H1 (cell line): ENCODE results near the gene NUP98. TPM values are rescaled to one million over a fixed set of nuclear protein-coding genes. Genes with fewer than 3 reads are reported as not detected.

ENCODE experiments used
- CTCF ChIA-PET: fragments of 300-600 bp; sonication (Branson Sonifier 250); formaldehyde crosslinking; loops from one replicate; lab custom pipeline; 2021; ENCODE audit not compliant: partially characterized antibody; lab: Charles Lee
- POLR2A ChIA-PET: fragments of 300-600 bp; sonication (Branson Sonifier 250); formaldehyde crosslinking; loops from one replicate; lab custom pipeline; 2021; ENCODE audit warnings: inconsistent platforms; ENCODE audit not compliant: partially characterized antibody; lab: Charles Lee
- DNase-seq, 2 experiments: peaks; one replicate each; pipeline versions ENCODE4 v3.0.0 to v3.0.0-alpha.2; 2010 to 2022; ENCODE audit warnings: low spot score in 2 of 2, low read depth in 1 of 2, mixed read lengths in 1 of 2
- FAIRE-seq: peaks from 2 replicates; lab custom pipeline; 2011; peaks lifted over from hg19 to GRCh38; lab: Jason Lieb, UNC
- H2AFZ ChIP-seq: 2 replicates; pipeline ENCODE4 v1.8.1; 2012; ENCODE audit warnings: low read length, inconsistent platforms
- H2AK5ac ChIP-seq: 2 replicates; pipeline ENCODE4 v1.6.1; 2013; ENCODE audit warnings: low read depth, low read length
- H2BK120ac ChIP-seq: replicated peaks from 2 replicates; pipeline ENCODE3; 2013; ENCODE audit warnings: low read depth, low read length, inconsistent platforms
- H2BK12ac ChIP-seq: 2 replicates; pipeline ENCODE4 v1.6.1; 2013; ENCODE audit warnings: low read depth, low read length
- H2BK15ac ChIP-seq: 2 replicates; pipeline ENCODE4 v1.6.1; 2013; ENCODE audit warnings: low read length
- H2BK20ac ChIP-seq: 2 replicates; pipeline ENCODE4 v1.6.1; 2013; ENCODE audit warnings: low read length
- H2BK5ac ChIP-seq: 2 replicates; pipeline ENCODE4 v1.6.1; 2013; ENCODE audit warnings: low read depth, low read length
- H3K14ac ChIP-seq: 2 replicates; pipeline ENCODE4 v1.6.1; 2013; ENCODE audit warnings: inconsistent platforms; ENCODE audit not compliant: insufficient read length
- H3K18ac ChIP-seq: 2 replicates; pipeline ENCODE4 v1.6.1; 2013; ENCODE audit warnings: low read length; ENCODE audit errors: extremely low read depth
- H3K23ac ChIP-seq: 2 replicates; pipeline ENCODE4 v1.6.1; 2013; ENCODE audit warnings: inconsistent platforms; ENCODE audit not compliant: insufficient read length
- H3K23me2 ChIP-seq: 2 replicates; pipeline ENCODE4 v1.6.1; 2013; ENCODE audit warnings: low read depth, low read length
- H3K27ac ChIP-seq: 2 replicates; pipeline ENCODE4 v1.6.1; 2011; ENCODE audit warnings: low read depth, low read length, inconsistent platforms
- H3K27me3 ChIP-seq, 4 experiments: replicated peaks in 1 of 4; 1 replicate in 1 of 4; 2 replicates in 3 of 4; pipeline versions ENCODE4 v1.6.1 to v1.8.1; 2011 to 2013; ENCODE audit warnings: low read length in 3 of 4, mild to moderate bottlenecking in 3 of 4, inconsistent platforms in 2 of 4, mixed read lengths in 2 of 4, moderate library complexity in 1 of 4; ENCODE audit not compliant: control insufficient read depth in 3 of 4, insufficient read depth in 3 of 4; ENCODE audit errors: extremely low read depth in 1 of 4
- H3K36me3 ChIP-seq, 4 experiments: 2 replicates each; pipeline versions ENCODE4 v1.6.1 to v1.8.1; 2011 to 2013; ENCODE audit warnings: mild to moderate bottlenecking in 4 of 4, low read length in 3 of 4, moderate library complexity in 2 of 4, control low read depth in 1 of 4, inconsistent platforms in 1 of 4; ENCODE audit not compliant: insufficient read depth in 4 of 4, control insufficient read depth in 2 of 4
- H3K4ac ChIP-seq: replicated peaks from 2 replicates; pipeline ENCODE3; 2013; ENCODE audit warnings: low read length, low read depth, mixed read lengths, inconsistent platforms; ENCODE audit not compliant: insufficient read length
- H3K4me1 ChIP-seq, 4 experiments: replicated peaks in 1 of 4; 1 replicate in 1 of 4; 2 replicates in 3 of 4; pipeline versions ENCODE4 v1.6.1 to v1.8.1; 2011 to 2013; ENCODE audit warnings: low read length in 3 of 4, inconsistent platforms in 2 of 4, mixed read lengths in 1 of 4; ENCODE audit not compliant: insufficient read depth in 4 of 4, control insufficient read depth in 3 of 4
- H3K4me2 ChIP-seq, 2 experiments: 2 replicates each; pipeline versions ENCODE4 v1.6.1 to v1.8.1; 2011 to 2013; ENCODE audit warnings: low read depth in 2 of 2, low read length in 2 of 2, control low read depth in 1 of 2, inconsistent platforms in 1 of 2, mild to moderate bottlenecking in 1 of 2; ENCODE audit not compliant: insufficient read depth in 1 of 2
- H3K4me3 ChIP-seq, 4 experiments: fragments of 200-600, 300-600 bp in 1 of 4; sonication (generic), shearing (Covaris generic), sonication (Bioruptor Twin) in 1 of 4; 2 replicates each; pipeline versions ENCODE4 v1.5.1 to v1.8.1; 2011 to 2016; ENCODE audit warnings: low read length in 4 of 4, low read depth in 3 of 4, control low read depth in 2 of 4, inconsistent platforms in 2 of 4, mild to moderate bottlenecking in 2 of 4, mixed read lengths in 1 of 4, moderate library complexity in 1 of 4; ENCODE audit not compliant: insufficient read depth in 2 of 4; ENCODE audit errors: extremely low read depth in 1 of 4
- H3K56ac ChIP-seq: replicated peaks from 2 replicates; pipeline ENCODE3; 2013; ENCODE audit warnings: low read depth, mild to moderate bottlenecking, mixed read lengths, low read length, inconsistent platforms; ENCODE audit not compliant: insufficient read length
- H3K79me1 ChIP-seq: 2 replicates; pipeline ENCODE4 v1.6.1; 2013; ENCODE audit warnings: low read depth, low read length, control low read depth
- H3K79me2 ChIP-seq, 2 experiments: 2 replicates each; pipeline versions ENCODE4 v1.6.1 to v1.8.1; 2012 to 2013; ENCODE audit warnings: low read length in 2 of 2, mild to moderate bottlenecking in 2 of 2, inconsistent platforms in 1 of 2; ENCODE audit not compliant: insufficient read depth in 2 of 2, control insufficient read depth in 1 of 2
- H3K9ac ChIP-seq, 4 experiments: replicated peaks in 1 of 4; 1 replicate in 1 of 4; 2 replicates in 3 of 4; pipeline versions ENCODE4 v1.6.1 to v1.8.1; 2011 to 2013; ENCODE audit warnings: low read depth in 3 of 4, low read length in 3 of 4, control low read depth in 2 of 4, mild to moderate bottlenecking in 2 of 4, moderate library complexity in 2 of 4, inconsistent platforms in 1 of 4; ENCODE audit errors: extremely low read depth in 1 of 4
- H3K9me3 ChIP-seq, 2 experiments: 2 replicates each; pipeline versions ENCODE4 v1.6.1 to v1.8.1; 2012 to 2013; ENCODE audit warnings: mild to moderate bottlenecking in 2 of 2, moderate library complexity in 2 of 2, control low read depth in 1 of 2, inconsistent platforms in 1 of 2, low read depth in 1 of 2, low read length in 1 of 2, mixed read lengths in 1 of 2; ENCODE audit not compliant: insufficient read depth in 2 of 2
- H4K20me1 ChIP-seq, 2 experiments: replicated peaks in 1 of 2; 2 replicates each; pipeline versions ENCODE3 to v1.8.1; 2011 to 2013; ENCODE audit warnings: inconsistent platforms in 2 of 2, low read length in 2 of 2, mild to moderate bottlenecking in 1 of 2; ENCODE audit not compliant: insufficient read depth in 2 of 2, control insufficient read depth in 1 of 2
- H4K5ac ChIP-seq: 2 replicates; pipeline ENCODE4 v1.6.1; 2013; ENCODE audit warnings: low read length, low read depth, mixed read lengths, inconsistent platforms; ENCODE audit not compliant: insufficient read length
- H4K8ac ChIP-seq: 2 replicates; pipeline ENCODE4 v1.8.0; 2013; ENCODE audit warnings: mild to moderate bottlenecking, moderate library complexity, low read length, inconsistent platforms; ENCODE audit not compliant: insufficient read depth; ENCODE audit errors: extremely low read depth
- H4K91ac ChIP-seq: replicated peaks from 2 replicates; pipeline ENCODE3; 2013; ENCODE audit warnings: low read length, mixed read lengths, inconsistent platforms; ENCODE audit not compliant: insufficient read length
- BRCA1 ChIP-seq: IDR thresholded peaks from 2 replicates; pipeline ENCODE4 v1.6.1; 2012; ENCODE audit warnings: low read depth, low read length, improper control_type of control experiment
- CHD1 ChIP-seq: IDR thresholded peaks from 2 replicates; pipeline ENCODE4 v1.6.1; 2012; ENCODE audit warnings: low read depth, low read length, improper control_type of control experiment
- KDM1A ChIP-seq: fragments of 200-600, 300-600 bp; sonication (generic); IDR thresholded peaks from 2 replicates; pipeline ENCODE4 v1.7.1; 2016; ENCODE audit warnings: mild to moderate bottlenecking, low read length, borderline replicate concordance
- NRF1 ChIP-seq: IDR thresholded peaks from 2 replicates; pipeline ENCODE4 v1.6.1; 2011; ENCODE audit warnings: mild to moderate bottlenecking, low read depth, low read length, improper control_type of control experiment
- RXRA ChIP-seq: IDR thresholded peaks from 2 replicates; pipeline ENCODE4 v1.6.1; 2011; ENCODE audit warnings: low read depth, mild to moderate bottlenecking, low read length, moderate library complexity; ENCODE audit not compliant: insufficient read depth
- SIN3A ChIP-seq, 2 experiments: IDR thresholded peaks in 1 of 2; conservative IDR thresholded peaks in 1 of 2; 2 replicates each; pipeline ENCODE4 v1.6.1; 2011 to 2012; ENCODE audit warnings: low read length in 2 of 2, improper control_type of control experiment in 1 of 2, low read depth in 1 of 2, mild to moderate bottlenecking in 1 of 2
- SP4 ChIP-seq: IDR thresholded peaks from 2 replicates; pipeline ENCODE4 v1.6.1; 2012; ENCODE audit warnings: low read length, inconsistent platforms
- WGBS, 2 experiments: shearing (Covaris generic) in 1 of 2; methylation state at CpG; one replicate each; pipeline versions ENCODE4 v1.1.6 to v1.1.7; 2013 to 2015; ENCODE audit warnings: low lambda C conversion rate in 2 of 2, mixed read lengths in 2 of 2, inconsistent platforms in 1 of 2, low coverage in 1 of 2, missing lambda C conversion rate in 1 of 2; ENCODE audit not compliant: insufficient replicate concordance in 2 of 2, insufficient coverage in 1 of 2, insufficient read length in 1 of 2; ENCODE audit errors: extremely low coverage in 1 of 2, missing lambda C conversion rate in 1 of 2; 5-methylcytosine and 5-hydroxymethylcytosine counted together
- polyA plus RNA-seq, 7 experiments: library from polyadenylated mRNA; depleted of rRNA in 3 of 7; stranded (reverse) in 5 of 7; unstranded in 2 of 7; fragments of >200 nt in 5 of 7; fragments of 200-250 nt in 2 of 7; gene quantifications; 1 replicate in 5 of 7; 2 replicates in 1 of 7; 4 replicates in 1 of 7; pipeline versions ENCODE4 v1.2.1 to v1.2.3, GENCODE V29; 2011 to 2013; ENCODE audit warnings: missing spikeins in 2 of 7, mixed read lengths in 2 of 7
- total RNA-seq: library from RNA; stranded (reverse); fragmentation: NEBNext Ultra II Directional; extraction: Animal tissue kit (Norgen Biotek cat#: 25700); gene quantifications from 2 replicates; pipeline ENCODE4 v1.2.1, GENCODE V29; 2021
- TF ChIP-seq, protein P1 (sequence below), 3 experiments: IDR thresholded peaks; 1 replicate in 2 of 3; 2 replicates in 1 of 3; pipeline versions ENCODE4 v1.5.1 to v1.6.1; 2011; ENCODE audit warnings: low read length in 3 of 3, mild to moderate bottlenecking in 3 of 3, inconsistent platforms in 2 of 3, low read depth in 1 of 3, moderate library complexity in 1 of 3; ENCODE audit not compliant: insufficient read depth in 1 of 3; ENCODE audit errors: control extremely low read depth in 1 of 3

NUP98 gene
- total and polyA plus RNA-seq, 2 of the 8 experiments (the other 6 are each of a cell fraction or from before 2014, with no cell fraction given): 98.6 to 261 TPM

GRCh38 chr11:3822312-3822711 lies 25.0 kb upstream of the NUP98 start:
- Histone ChIP-seq H3K4me3 (no peak overlapping the region), H2AFZ (no peak overlapping the region), H4K5ac (no peak overlapping the region), H3K23ac (no peak overlapping the region), H2BK15ac (no peak overlapping the region), H4K20me1 (peaks cover 0 to 2% of the 10 kb centered on the region in 2 experiments), H2AK5ac (no peak overlapping the region), H2BK120ac (no peak overlapping the region), H4K91ac (no peak overlapping the region), H3K36me3 (peaks cover under 1 to 8% (median 5%) of the 10 kb centered on the region in 4 experiments; a peak in 4 of 8 replicates), H3K79me2 (no peaks in the 10 kb centered on the region), H3K9me3 (no peaks in the 10 kb centered on the region), H3K4me2 (no peak overlapping the region), H3K27me3 (no peaks in the 10 kb centered on the region), H3K27ac (no peak overlapping the region), H3K18ac (no peak overlapping the region), H2BK20ac (no peak overlapping the region), H3K23me2 (peaks cover 2% of the 10 kb centered on the region; the same call in 1 of the 2 replicates), H4K8ac (no peak overlapping the region), H3K79me1 (no peaks in the 10 kb centered on the region), H3K14ac (no peak overlapping the region), H3K4ac (no peak overlapping the region), H2BK5ac (no peak overlapping the region), H3K56ac (no peak overlapping the region), H3K4me1 (peaks cover 18 to 23% (median 20%) of the 10 kb centered on the region in 4 experiments), H3K9ac (no peak overlapping the region), H2BK12ac (no peak overlapping the region)
- WGBS, 2 experiments: 87% methylated on average over 4 of the region's 7 CpGs; no CpG with 5 or more reads in 1 of the 2 experiments
- POLR2A ChIA-PET: no interaction called here
- FAIRE-seq (no peak), DNase-seq (no peak)
- CTCF ChIA-PET: interaction anchor here (0.9 to 5.6 kb wide), 5 partner anchors 9 to 174 kb away, joined by 3 to 61 read pairs (median 8); partner anchors contain the start of genes PGAP2 and RHOG
- TF ChIP-seq BRCA1: no peak
- TF ChIP-seq NRF1: no peak
- TF ChIP-seq SIN3A (conservative IDR thresholded peaks at IDR 0.05 in 1 of 2, IDR thresholded peaks at IDR 0.05 in 1 of 2; ENCODE audit: low read depth in 1 of 2, low read length in 2 of 2): no peak
- TF ChIP-seq, protein P1, sequence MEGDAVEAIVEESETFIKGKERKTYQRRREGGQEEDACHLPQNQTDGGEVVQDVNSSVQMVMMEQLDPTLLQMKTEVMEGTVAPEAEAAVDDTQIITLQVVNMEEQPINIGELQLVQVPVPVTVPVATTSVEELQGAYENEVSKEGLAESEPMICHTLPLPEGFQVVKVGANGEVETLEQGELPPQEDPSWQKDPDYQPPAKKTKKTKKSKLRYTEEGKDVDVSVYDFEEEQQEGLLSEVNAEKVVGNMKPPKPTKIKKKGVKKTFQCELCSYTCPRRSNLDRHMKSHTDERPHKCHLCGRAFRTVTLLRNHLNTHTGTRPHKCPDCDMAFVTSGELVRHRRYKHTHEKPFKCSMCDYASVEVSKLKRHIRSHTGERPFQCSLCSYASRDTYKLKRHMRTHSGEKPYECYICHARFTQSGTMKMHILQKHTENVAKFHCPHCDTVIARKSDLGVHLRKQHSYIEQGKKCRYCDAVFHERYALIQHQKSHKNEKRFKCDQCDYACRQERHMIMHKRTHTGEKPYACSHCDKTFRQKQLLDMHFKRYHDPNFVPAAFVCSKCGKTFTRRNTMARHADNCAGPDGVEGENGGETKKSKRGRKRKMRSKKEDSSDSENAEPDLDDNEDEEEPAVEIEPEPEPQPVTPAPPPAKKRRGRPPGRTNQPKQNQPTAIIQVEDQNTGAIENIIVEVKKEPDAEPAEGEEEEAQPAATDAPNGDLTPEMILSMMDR (IDR thresholded peaks at IDR 0.05; ENCODE audit: control extremely low read depth in 1 of 3, insufficient read depth in 1 of 3, low read depth in 1 of 3, low read length in 3 of 3): no peak
- no peak for TF ChIP-seq SP4
- TF ChIP-seq KDM1A: no peak
- TF ChIP-seq CHD1: no peak
- no peak for TF ChIP-seq RXRA
